HG02759 (cell line): ENCODE results near the gene BAZ2A.

Experiments
- ATAC-seq: cut with Tn5 transposase; IDR thresholded peaks from one replicate; pipeline ENCODE4 v1.9.1; 2021; ENCODE audit warnings: mild to moderate bottlenecking, moderate library complexity; ENCODE audit not compliant: unreplicated experiment

Gene BAZ2A

DNA sequence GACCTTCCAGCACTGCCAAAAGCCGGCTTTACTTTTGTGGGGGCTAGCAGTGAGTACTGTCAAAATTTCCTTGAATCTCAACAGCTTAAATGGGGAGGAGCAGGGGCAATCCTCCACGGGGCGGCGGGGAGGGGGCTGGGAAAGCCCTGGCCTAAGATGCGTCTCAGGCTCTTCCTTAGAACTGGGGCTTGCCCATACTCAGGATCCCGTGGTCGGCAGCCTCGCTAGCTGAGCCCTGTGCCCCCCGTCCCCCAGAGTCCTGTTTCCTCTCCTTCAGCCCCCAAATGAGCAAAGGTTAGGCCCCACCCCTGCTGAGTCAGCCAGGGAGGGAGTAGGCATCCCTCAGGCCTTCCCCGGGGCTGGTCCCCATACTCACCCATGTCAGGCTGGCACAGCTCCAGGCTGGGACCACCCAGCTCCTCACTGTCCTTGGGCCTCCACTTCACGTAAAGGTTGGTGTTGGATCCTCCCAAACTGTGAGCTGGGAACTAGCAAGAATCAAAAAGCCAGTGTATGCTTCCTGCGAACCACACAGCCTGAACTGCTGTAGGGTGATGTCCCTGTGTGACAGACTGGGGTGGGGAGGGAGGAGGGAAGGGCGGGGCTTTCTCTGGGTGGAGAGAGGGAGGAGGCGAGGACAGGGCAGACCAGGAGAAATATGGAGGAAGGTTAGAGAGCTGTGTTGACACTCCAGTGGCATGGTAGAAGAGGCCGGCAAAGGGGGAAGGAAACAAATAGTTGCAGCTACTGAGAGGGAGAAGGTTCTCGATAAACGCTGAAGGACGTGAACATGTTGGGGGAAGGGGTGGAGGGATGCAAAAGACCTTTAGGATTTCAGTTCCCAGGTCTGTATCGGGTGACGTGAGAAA lies 5.9 kb upstream of the BAZ2A start:
- peak; percentile 52 for ATAC-seq

GRCh38 chr12:56634837-56635791 lies 5.0 kb upstream of the BAZ2A start:
- ATAC-seq = no peak

GRCh38 chr12:56634242-56634836 lies 4.2 kb upstream of the BAZ2A start:
- no peak for ATAC-seq

GRCh38 chr12:56633468-56634241 lies 3.5 kb upstream of the BAZ2A start:
- ATAC-seq = no peak

DNA sequence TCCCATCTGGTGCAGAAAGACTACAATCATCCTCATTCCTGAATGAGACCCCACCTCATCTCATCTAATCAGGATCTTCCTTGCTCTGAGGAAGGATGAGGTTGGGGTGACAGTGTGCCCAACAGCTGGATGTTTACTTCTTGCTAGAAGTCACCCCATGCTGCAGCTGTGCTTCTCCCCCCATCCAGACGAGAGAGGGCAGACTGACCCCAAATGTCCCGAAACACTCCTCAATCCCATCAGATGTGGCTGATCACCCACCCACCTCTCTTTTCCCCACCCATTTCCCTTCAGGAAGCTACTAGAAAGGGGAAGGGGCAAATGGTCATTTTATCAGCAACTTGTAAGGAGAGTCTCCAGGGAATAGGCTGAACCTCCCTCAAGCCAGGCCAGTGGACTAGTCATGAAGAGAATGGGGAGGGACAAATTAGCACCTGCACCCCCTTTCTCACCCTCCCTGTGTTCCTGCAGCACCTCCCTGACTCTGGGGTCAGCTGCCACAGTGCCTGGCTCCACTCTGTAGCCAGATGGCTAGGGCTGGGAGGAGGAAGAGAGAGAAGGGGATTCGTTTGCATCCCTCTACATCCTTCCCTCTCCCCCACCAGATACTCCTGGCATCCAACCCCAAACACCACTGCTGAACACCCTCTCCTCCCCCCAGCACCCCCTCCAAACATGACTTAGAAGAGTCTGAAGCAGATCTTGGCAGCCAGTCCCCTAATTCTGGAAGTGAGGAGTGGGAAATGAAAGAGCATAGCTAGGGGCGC lies 2.8 kb upstream of the BAZ2A start:
- ATAC-seq = no peak

GRCh38 chr12:56631790-56632700 lies 1.9 kb upstream of the BAZ2A start:
- peak; percentile 23 for ATAC-seq

- ATAC-seq = peak; percentile 1
Measured at GRCh38 chr12:56629459-56630179, 507 bp downstream of the BAZ2A start.

DNA sequence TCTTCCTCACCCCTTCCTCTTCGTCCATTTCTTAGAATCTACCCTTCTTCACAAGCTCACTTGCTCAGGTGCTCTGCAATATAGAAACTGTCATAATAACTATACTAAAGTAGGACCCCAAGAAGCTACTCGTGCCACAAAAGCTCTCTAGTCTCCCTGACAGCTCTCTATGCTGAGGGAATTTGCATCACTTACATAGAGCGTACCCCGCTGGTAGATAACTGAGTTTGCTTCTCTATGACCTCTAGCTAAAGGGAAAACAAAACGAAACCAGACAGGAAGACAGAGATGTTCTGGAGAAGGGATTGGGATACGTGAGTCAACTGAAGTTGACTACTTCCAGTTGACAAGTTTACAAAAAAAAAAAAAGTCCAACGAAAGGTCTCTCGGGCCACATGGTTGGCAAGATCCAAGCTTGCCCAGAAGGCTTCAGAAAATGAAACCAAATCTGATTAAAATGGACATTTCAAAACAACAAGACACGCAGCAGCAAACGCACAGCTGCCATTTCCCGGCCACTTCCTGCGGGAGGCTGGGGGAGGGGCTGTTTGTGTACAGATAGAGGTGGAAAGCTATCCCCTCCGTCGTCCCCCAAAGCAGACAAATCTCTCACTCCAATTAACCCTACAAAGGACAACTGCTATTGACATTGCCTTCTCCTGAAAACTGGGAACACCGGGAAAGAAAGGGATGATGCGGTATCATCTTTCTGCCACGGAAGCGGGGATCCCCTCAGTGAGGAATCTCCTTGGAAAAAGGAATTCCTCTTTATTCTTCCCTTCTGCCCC lies 1.3 kb downstream of the BAZ2A start:
- ATAC-seq = peak; percentile 26

DNA sequence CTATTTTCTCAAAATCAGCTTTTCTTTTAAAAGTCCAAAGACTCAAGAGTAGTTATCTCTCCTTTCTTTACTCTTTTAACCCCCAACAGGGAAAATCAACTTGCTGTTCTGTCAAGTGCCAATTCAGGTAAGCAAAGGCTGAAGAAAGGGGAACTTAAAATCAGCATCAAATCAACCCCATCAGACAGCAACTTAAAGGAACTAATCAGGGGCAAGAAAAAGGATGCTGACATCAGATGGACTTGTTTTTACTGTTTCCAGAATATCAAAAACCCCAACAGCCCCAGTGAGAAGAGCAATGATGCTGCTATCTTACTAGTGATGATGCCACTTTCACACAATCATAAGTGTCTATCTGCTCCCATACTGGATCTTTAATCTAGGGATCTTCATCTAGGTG lies 3.4 kb downstream of the BAZ2A start:
- no peak for ATAC-seq

DNA sequence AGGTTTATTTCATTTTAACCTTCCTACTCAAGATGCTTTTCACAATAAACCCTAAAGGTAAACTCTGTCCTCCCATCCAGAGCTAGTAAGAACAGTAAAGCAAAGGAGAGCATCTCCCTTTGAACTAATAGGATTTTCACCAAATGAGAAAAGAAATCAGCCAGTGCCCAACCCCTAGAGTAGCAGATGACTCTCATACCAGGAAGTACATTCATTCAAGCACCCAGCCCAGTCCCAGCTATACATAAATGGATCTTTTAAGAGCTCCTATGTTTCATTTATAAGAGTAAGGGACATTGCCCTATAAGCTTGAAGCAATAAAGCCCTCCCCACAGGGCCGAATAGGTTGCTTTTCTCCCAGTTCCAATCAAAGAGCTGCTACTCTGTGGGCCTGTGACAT lies 7.6 kb downstream of the BAZ2A start:
- ATAC-seq = no peak

DNA sequence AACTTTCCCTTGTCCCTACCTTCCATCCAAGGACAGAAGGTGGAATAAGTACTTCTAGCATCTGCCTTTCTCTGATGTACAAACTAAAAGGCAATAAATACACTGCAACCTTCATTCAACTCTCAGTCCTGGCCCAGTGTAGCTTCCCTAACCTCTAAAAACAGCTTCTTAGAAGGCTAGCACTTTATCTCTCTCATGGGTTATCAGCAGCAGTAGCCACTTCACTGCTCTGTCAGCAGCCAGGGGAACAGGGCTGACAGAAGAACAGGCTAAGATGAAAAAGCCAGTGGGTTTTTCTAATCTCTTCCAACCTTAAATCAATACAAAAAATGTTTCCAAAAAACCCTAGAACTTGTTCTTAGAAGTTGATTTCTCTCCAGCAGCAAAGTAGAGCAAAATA lies 13.2 kb downstream of the BAZ2A start:
- ATAC-seq = no peak

- no peak for ATAC-seq
Measured at GRCh38 chr12:56616244-56616643, 13.9 kb downstream of the BAZ2A start.

DNA sequence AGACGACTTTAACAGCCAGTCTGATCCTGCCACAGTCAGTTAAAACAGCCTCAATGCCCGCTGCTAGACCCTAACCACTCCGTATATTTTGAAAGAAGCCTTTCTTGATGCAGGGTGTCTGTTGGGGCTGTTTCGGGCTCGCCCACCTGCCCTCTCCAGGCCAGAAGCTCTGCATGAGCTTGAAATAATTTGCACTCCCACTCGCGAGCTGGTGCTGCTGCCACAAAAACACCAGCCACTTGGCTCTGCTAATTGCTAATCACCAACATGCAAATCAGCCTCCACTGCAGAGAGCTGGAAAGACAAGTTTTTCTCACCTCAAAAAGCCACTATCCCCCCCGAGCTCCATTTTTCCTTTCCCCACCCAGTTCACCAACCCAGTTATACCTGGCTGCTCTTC lies 15.5 kb downstream of the BAZ2A start:
- no peak for ATAC-seq

DNA sequence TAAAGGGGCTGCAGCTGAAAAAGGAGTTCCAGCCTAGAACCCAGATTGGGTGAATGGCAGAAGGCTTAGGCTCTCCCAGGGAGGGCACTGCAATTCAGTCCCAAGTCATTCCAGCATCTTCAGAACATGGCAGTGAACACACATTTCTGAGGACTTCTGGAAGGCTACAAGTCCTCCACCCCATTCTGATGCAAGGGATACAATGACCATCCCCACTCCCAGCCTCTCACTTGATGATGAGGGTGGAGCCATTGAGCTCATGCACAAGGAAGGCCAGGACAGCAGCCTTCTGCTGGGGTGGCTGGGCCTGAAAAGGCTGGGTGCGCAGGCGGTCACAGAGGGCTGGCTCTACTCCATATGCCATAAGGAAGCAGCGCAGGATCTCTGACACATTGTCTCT lies 25.8 kb downstream of the BAZ2A start:
- no peak for ATAC-seq

DNA sequence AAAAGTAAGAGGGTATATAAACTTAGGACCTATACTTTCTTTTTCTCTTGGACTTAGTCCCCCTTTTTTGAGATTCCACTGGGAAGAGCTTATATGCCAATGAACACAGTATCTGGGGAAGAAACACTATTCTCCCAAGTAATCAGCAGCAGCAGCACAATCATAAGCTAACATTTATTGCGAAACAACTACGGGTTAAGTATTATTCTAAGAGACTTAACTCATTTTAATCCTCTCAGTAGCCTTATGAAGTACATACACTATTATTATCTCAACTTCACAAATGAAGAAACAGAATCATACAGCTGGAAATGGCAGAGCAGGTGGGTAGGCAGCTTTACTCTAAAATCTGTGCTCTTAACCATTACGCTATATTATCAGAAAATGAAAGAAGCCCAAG lies 27.9 kb downstream of the BAZ2A start:
- no peak for ATAC-seq

DNA sequence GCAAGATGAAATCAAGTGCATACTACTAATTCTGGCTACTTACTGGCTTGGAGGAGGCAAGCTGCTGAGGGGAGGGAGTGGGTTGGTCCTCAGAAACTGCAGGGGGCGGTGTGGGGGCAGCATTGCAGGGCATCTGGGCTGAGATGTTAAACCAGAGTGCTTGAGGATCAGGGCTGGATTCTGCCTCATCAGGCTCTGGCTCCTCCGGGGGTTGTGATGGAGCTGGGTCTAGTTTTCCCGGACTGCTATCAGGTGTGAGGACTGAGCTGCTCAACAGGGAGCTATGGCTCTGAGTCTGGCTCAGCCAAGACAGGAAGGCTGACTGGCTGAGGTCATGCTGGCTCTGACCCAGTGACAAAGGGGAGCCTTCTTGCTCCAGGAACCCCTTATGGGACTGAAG lies 28.6 kb downstream of the BAZ2A start:
- no peak for ATAC-seq

- no peak for ATAC-seq
Measured at GRCh38 chr12:56600753-56601152, 29.4 kb downstream of the BAZ2A start.
